ENCODE measurements around the gene VAPA.

VAPA gene

DNA sequence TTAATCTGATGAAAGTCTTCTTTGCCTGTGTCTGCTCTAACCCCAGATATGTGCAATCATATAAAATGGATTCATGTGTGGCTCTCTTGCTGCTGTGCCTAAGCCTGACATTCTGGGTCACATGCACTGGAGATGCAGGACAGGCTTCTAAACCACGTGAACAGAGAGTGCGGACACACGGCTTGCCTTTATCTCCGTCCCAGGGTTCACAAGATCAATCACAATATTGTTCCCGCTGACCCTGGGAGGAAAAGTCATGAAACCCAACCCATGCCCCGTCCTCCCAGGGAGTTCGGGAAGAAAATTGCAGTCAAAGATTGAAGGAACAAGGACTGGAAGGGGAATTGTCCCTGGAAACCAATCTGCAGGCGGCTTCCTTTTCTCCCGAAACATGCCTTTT, 74.8 kb downstream of the VAPA start:
- TF ChIP-seq CTCF (IDR thresholded peaks at IDR 0.05; ENCODE audit: borderline replicate concordance, insufficient read depth, low read depth, low read length): no peak
- H3K4me3 ChIP-seq (ENCODE audit: low read depth, low read length): no peak overlapping the region

- TF ChIP-seq CTCF (IDR thresholded peaks at IDR 0.05; ENCODE audit: borderline replicate concordance, insufficient read depth, low read depth, low read length): no peak
Observed at GRCh38 chr18:9989481-9989880, 75.7 kb downstream of the VAPA start.

DNA sequence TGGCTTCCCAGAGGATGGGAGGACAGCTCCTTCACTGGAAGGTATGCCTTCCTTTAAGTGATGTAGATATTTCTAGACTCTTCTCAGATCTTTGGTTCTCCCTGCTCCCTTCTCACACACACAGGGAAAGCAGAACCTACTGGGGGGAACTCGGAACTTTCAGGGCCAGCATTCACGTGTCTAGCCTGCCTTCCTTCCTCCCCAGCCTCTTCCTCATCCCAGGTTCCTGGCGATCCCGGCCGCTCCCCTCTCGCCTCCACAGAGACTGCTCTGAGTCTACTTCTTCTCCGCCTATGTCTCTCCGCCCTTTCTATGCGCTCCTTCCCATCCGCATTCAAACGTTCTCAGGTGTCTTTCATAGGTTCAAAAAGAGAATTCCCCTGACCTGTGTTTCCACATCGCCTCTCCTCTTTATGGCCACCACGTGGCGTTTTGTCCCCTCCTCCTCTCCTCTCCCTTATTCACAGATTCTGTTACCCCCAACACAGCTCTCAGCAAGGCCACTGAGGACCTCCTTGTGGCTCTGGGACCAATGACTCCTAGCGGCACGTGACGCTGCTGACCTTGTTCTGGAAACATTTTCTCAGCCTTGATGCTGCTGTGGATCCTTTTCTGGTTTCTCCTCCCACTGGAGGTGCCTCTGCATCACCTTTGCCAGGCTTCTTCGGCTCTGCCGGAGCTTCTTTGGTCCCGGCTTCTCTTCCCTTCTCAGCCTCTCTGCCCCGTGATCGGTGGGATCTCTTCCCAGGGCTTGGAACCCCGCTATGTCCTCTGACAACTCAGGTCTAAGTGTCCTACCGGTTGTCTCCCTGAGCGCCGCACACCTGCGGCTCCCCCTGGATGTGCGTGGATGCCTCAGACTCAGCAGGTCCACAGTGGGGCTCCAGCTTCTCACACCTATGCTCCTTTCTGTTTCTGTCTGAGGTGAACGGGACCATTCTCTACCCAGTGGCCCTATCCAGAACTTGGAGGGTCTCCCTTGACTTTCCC, 77.5 kb downstream of the VAPA start:
- H3K4me3 ChIP-seq (ENCODE audit: low read depth, low read length): no peak overlapping the region
- TF ChIP-seq CTCF (IDR thresholded peaks at IDR 0.05; ENCODE audit: borderline replicate concordance, insufficient read depth, low read depth, low read length): no peak

More at GRCh38 chr18:9989481-9989880, 75.7 kb downstream of the VAPA start:
- H3K4me3 ChIP-seq (ENCODE audit: low read depth, low read length): no peak overlapping the region

DNA sequence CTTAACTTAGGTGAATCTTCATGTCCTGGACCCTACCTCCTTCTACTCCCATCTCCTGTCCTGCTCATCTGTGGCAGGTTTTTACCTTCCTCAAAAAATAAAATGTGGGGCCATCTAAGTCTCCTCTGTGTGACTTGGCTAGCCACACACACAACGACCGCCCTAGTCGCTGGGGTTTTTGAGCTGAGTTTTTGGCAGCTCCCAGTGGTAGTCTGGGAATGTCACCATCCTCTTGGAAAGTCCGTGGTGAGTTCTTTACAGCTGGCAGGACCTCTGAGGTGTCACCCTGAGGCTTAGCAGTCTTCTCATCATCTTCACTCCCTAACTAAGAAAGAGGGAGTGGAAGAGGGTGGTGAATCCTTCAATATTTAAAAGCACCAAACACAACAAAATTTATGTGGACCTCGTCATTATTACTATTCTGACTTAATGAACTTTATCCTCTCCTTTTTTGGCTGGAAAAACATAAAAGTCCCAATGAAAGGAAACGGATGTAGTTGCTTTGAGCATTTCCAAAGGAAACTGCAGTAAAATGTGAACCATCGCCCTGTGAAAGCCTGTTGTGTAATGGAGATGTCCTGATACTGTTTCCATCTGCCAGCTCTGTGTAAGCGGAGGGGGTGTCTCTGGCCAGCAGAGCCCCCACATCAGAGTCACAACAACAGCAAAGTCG, 78.6 kb downstream of the VAPA start:
- no peak for TF ChIP-seq CTCF (IDR thresholded peaks at IDR 0.05; ENCODE audit: borderline replicate concordance, insufficient read depth, low read depth, low read length)
- H3K4me3 ChIP-seq (ENCODE audit: low read depth, low read length): no peak overlapping the region

GRCh38 chr18:9992973-9993520, 79.2 kb downstream of the VAPA start:
- H3K4me3 ChIP-seq (ENCODE audit: low read depth, low read length): no peak overlapping the region
- no peak for TF ChIP-seq CTCF (IDR thresholded peaks at IDR 0.05; ENCODE audit: borderline replicate concordance, insufficient read depth, low read depth, low read length)

DNA sequence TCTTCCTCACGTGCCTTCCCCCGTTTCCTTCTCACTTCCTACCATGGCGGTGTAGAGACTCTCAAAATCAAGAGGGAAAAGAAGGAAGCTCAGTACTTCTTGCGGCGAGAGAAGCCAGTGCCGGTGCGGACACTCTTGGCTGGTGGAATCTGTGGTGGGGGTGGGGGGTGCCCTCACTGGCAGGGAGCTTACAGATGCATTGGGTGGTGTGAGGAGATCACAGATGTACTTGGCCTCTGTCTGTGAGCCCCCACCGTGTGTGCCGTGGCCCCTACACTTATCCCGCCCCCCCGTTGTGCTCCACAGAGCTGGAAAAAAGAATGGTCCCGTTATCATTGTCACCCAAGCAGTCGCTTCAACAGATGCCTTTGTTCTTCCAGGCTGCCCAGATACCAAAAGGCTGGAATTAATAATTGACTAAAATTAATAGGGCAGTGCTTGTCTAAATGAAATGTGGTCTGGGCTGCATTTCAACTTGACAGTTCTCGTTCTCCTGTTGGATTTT, 79.8 kb downstream of the VAPA start:
- H3K4me3 ChIP-seq (ENCODE audit: low read depth, low read length): no peak overlapping the region
- no peak for TF ChIP-seq CTCF (IDR thresholded peaks at IDR 0.05; ENCODE audit: borderline replicate concordance, insufficient read depth, low read depth, low read length)
